Islet precursor cell (in vitro differentiated cells): ENCODE data around the gene RAB25.

Source experiments
- DNase-seq: peaks from one replicate; pipeline ENCODE4 v3.0.0-alpha.2; 2018

The RAB25 gene

GRCh38 chr1:156080863-156081179, 19.9 kb downstream of the RAB25 start:
- DNase-seq = no peak

DNA sequence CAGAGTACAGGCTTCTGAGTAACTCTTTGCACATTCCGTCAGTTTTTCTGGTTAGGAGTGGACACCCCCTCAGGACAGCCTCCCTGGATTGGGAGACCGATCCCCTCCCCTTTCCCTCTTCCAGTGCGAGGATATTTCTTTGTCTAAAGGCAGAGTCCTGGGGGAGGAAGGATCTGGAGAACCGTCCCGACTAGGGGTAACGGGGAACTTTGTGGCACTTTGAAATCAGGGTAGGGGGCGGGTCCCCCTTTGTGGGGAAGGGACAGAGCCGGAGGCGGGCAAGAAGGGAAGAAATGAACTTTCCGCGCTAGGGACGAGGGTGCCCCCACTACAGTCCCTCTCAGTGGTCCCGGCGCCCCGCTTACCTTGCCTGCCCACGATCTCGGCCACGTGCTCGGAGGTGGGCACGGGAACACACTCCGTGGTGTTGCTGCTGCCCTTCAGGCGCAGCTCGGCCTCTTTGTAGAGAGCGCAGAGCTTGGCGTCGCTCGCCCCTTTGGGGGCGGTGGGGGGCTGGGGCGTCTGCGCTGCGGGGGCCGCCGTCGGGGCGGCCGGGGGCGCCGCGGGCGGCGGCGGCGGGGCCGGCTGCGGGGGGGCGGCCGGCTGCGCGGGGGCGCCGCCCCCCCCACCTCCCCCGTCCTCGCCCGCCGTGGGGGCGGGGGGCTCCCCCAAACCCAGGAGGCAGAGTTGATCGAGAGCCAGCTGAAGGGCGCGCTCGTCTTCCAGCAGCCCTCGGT, 20.4 kb downstream of the RAB25 start:
- DNase-seq = no peak

GRCh38 chr1:156081917-156082308, 21.0 kb downstream of the RAB25 start:
- DNase-seq = no peak

DNA sequence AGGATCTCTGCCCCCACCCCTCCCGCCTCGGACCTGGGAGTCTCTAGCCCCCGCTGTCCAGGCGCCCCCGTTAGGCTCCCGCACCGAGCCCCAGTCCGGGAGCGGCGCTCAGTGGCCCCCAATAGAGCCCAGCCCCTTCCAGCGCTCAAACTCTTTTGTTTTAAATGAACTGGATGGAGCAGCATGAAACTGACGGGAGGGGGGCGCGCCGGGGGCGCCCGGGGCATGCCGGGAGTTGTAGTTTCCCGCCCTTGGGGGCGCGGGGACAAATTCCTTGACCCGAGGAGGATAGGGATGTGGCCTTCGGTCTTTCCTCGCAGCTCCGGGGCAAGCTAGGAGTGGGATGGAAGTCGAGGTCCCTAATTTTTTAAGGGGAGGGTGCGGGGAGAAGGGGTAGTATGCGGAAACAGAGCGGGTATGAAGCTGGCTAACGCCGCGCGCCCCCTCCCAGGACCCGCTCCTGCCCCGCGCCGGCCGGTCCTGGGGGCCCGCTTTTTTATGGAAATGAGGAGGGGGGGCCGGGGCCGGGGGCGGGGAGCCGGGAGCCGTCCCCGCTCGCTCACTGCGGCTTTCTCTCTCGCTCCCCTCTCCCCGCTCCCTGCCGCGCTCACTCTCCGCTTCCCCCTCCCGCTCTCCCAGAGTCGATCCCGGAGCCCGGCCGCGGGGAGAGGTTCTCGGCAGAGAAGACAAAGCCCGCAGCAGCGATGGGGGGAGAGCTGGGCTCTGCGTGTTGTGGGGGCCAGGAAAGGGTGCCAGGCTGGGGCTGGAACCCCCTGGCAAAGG, 21.5 kb downstream of the RAB25 start, which contains the start of gene MEX3A:
MEX3A (minus strand) TSS at position 157 of the 783 bp plus-strand sequence. CDS start 467 bp downstream, outside the sequence.
- peak; percentile 97 for DNase-seq

GRCh38 chr1:156083800-156084790, 23.1 kb downstream of the RAB25 start:
- no peak for DNase-seq

DNA sequence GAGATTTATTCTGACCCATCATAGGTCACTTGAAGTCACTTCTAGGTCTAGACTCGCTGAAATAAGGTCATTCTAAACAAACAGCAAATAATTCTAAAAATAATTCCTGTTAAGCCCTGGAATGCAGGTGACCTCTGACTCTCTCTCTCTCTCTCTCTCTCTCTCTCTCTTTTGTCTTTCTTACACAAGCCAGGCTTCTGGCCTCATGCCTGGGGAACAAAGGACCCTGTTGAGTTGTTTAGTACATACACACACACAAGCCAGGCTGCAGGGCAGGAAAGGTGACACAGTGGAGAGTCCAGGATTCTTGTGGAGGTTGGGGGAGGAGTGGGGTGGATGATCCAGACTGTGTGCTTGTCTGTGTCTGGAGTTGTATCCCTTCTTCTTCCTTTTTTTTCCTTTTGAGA, 25.3 kb downstream of the RAB25 start:
- DNase-seq = peak; percentile 97

DNA sequence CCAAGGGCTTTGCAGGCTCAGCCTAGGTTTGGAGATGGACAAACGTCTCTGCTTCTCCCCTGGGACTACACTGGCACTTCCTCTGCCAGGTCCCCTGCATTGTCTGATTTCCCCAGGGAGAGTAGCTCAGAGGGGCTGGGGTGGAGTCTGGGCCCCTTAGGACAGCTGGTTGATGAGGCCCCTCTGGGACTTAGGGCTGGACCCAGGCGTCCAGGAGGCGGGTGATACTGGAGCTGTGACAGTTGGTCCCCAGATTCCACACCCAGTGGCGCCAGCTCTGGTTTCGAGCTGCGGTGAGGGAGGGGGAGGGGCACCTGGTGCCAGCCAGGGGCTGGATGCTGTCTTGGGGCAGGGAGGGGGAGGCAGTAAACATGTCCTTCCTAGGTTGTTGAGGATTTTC, 28.7 kb downstream of the RAB25 start:
- DNase-seq = no peak

- no peak for DNase-seq
Observed at GRCh38 chr1:156090138-156090839, 29.3 kb downstream of the RAB25 start.

DNA sequence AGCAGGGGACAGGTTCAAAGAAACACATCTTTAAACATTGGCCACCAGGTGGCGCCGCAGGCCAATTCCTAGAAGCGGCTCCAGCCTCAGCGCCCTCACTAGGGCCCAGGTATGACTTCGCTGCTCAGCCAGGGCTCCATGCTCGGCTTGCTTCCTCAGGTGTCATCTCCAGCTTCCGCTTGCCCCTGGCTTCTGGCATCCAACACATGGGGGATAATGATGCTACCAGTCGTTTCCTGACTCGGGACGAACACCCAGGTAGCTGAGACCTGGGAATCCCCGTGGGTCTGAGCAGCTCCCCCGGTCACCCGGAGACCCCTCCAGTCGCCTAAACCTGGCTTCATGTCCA, 29.9 kb downstream of the RAB25 start:
- peak; percentile 91 for DNase-seq

DNA sequence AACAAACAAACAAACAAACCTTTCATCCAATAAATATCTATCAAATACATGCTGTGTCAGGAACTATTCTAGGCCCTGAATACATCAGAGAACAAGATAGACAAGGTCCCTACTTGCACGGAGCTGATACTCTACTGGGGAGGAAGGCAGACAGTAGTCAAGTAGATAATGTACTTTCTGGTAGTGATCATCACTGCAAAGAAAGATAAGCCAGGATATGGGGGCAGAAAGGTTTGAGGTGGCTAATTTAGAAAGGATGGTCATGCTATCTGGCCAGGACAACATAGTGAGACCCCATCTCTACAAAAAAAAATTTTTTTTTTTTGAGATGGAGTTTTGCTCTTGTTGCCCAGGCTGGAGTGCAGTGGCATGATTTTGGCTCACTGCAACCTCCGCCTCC, 30.6 kb downstream of the RAB25 start:
- DNase-seq = no peak

GRCh38 chr1:156095906-156096508, 35.0 kb downstream of the RAB25 start:
- no peak for DNase-seq

DNA sequence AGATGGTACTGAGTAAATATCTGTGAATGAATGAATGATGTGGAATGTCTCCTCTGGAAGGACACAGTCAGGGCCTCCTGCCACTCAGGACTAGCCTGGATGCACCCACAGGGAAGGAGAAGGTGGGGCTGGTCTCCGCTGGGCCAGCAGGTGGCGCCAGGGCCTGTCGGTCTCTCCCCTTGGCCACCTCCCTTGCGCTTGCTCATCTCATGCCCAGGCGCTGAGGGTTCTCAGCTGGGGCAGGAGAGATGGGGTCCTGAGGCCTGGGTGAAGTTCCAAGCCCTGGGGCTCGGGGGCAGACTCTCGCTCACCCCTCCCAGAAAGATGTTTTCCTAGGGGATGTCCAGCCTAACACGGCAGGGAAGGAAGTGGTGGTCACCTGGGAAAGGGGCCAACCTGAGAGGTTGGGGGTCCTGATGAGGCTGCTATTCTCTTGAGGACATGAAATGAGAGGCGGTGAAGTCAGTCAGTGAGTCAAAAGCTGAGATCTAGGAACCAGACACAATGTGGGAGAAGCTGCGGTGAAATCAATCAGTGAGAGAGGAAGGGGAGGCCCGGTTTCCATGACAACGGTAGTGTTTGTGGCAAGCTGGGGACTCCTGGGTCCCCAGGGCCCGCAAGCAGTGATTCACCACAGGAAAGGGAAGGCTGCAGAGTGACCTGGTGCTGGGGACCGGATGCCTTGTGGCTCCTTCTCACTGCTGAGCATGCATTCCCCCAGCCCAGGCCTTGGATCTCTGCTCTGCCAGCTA, 35.9 kb downstream of the RAB25 start:
- peak; percentile 94 for DNase-seq

DNA sequence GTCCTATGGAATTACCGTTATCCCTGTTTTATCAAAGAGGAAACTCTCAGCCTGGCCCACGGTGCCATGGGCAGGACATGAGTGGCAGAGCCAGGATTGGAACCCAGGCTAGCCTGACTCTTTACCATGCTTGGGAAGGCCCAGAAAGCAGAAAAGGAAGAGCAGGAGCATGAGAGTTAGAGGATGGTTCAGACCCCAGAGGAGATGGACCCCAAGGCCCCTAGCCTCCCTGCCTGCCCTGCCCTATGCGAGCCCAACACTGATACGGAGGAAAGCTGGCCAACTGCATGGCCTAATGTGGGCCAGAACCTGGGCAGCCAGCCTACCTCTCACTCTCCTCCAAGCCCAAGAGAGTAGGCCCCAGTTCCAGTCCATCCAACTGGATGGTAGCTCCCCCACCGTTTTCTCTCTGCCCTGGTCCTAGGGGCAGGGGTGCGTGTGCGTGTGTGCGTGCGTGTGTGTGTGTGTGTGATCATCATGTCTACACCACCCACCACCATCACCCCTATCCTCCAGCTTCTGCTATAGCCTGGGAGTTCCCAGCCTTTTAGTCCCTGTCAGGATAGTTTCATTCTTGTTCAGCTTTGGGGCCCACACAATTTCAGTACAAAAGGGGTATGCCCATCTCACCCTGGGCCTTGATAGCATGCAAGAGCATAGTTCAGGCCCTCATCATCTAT, 36.7 kb downstream of the RAB25 start:
- no peak for DNase-seq

DNA sequence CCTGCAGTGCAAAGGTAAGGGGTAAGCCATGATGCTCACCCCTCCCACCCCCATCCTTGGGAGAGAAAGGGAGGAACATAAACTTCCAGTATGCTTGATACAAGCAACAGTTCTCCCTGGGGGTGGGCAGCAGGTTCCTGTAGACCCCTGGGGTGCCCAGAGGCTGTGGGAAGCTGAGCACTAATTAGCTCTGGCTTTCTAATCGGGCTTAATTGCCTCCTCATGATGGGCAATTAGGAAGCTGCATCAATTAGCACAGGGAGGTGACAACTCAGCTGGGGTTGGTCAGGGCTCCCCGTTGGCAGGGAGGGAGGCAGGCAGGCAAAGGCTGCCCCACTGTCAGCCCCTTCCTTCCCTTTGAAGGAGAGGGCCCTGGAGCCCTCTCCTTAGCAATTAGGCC, 37.8 kb downstream of the RAB25 start:
- no peak for DNase-seq

DNA sequence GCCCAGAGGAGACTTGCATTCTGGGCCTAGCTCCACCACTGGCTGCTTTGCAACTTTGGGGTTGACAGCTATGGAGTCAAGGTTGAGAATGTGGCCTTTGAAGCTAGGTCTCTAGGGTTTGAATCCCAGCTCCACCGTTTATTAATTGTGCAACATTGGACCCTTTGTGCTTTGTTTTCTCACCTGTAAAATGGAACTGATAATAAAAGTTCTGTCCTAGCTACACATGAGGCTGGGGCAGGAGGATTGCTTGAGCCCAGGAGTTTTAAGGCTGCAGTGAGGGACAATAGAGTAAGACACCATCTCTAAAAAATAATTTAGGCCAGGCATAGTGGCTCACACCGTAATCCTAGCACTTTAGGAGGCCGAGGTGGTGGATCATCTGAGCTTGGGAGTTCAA, 38.3 kb downstream of the RAB25 start:
- DNase-seq = no peak

GRCh38 chr1:156100205-156100995, 39.4 kb downstream of the RAB25 start:
- DNase-seq = no peak

- no peak for DNase-seq
Observed at GRCh38 chr1:156101880-156102279, 40.9 kb downstream of the RAB25 start.

DNA sequence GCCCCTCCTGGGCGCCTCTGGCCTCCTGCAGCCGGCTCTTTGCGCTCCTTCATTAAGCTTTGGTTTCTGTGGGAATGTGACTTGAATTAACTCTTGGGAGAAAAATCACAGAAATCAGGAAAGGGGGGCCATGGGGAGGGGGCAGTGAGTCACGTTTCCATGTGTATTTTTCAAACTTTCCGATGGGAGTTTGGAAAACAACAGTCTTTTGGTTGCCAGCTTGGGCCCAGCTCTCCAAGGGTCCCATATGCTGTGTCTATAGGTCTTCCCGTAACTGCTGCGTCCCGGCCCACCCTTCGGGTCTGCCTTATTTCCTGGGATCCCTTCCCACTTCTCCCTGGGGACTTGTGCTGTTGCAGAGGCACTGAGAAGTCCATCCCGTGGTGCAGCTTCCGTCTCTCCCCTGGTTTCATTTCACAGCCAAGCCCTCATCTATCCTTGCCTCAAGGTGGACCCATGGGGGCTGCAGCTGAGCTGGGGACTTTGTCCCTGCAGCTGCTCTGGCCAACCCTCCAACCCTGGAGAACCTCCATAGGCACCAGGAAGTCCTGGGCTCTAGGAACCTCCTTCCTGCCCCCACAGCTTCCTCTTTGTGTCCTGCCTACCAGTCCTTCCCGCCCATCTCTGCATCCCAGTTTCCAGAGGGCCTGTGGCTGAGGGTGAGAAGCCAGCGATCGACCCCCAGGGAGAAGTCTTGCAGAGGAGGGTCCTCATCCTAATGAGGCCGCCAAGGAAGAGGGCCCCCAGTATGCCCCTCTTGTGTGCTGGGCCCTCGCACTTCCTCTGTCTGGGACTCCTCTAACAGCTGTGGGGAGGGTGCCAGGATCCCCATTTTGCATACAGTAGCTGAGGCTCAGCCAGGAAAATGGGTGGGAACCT, 41.9 kb downstream of the RAB25 start:
- DNase-seq = no peak

DNA sequence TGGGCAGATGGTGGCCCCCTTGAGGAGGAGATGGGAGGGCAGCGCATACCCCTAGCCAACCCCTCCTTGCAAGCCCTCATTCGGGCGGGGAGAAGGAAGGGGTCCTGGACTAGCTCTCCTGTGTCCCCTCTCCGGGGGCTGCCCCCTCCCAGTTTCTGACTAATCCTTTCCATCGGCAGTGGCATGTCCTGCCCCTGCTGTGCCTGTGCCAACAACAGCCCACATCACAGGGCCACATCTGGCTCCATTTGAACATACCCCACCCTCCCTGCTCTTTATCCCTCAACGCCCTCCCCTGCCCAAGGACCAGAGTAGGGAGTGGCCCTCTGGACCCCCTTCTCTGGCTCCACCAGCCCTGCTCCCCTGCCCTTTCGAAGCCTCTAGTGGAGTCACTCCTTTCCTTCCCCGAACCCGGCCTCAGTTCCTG, 42.6 kb downstream of the RAB25 start:
- DNase-seq = peak; percentile 61
